HG03520 (cell line): ENCODE measurements around the gene VIPR2.
"Not testable (repeated sequence)": the region's sequence is repeated elsewhere in the genome, so short reads cannot be mapped to it uniquely, and the experiment has no call there.

Experiments used
- ATAC-seq: cut with Tn5 transposase; IDR thresholded peaks from one replicate; pipeline ENCODE4 v1.9.1; 2021; ENCODE audit warnings: mild to moderate bottlenecking, moderate library complexity; ENCODE audit not compliant: unreplicated experiment

Gene VIPR2

GRCh38 chr7:159094023-159094740 lies 50.5 kb downstream of the VIPR2 start:
- ATAC-seq: no peak

GRCh38 chr7:159093351-159093971 lies 51.2 kb downstream of the VIPR2 start:
- ATAC-seq: no peak

- ATAC-seq: no peak
Observed at GRCh38 chr7:159092701-159093121, 52.0 kb downstream of the VIPR2 start.

- ATAC-seq: no peak
Observed at GRCh38 chr7:159091480-159092475, 52.9 kb downstream of the VIPR2 start.

- ATAC-seq: no peak
Observed at GRCh38 chr7:159091041-159091440, 53.6 kb downstream of the VIPR2 start.

GRCh38 chr7:159088016-159088865 lies 56.4 kb downstream of the VIPR2 start:
- ATAC-seq: no peak

- no peak for ATAC-seq
Observed at GRCh38 chr7:159086301-159086925, 58.3 kb downstream of the VIPR2 start.

- no peak for ATAC-seq
Observed at GRCh38 chr7:159084069-159084801, 60.4 kb downstream of the VIPR2 start.

GRCh38 chr7:159083698-159084068 lies 61.0 kb downstream of the VIPR2 start:
- ATAC-seq: no peak

- no peak for ATAC-seq
Observed at GRCh38 chr7:159083001-159083697, 61.5 kb downstream of the VIPR2 start.

GRCh38 chr7:159082075-159082474 lies 62.6 kb downstream of the VIPR2 start:
- ATAC-seq: not testable (repeated sequence)

- ATAC-seq: no peak
Observed at GRCh38 chr7:159078911-159079270, 65.8 kb downstream of the VIPR2 start.

- ATAC-seq: no peak
Observed at GRCh38 chr7:159078193-159078910, 66.3 kb downstream of the VIPR2 start.

GRCh38 chr7:159076333-159076732 lies 68.3 kb downstream of the VIPR2 start:
- no peak for ATAC-seq

GRCh38 chr7:159075563-159076238 lies 69.0 kb downstream of the VIPR2 start:
- no peak for ATAC-seq

GRCh38 chr7:159071260-159071659 lies 73.4 kb downstream of the VIPR2 start:
- no peak for ATAC-seq

GRCh38 chr7:159070431-159071148 lies 74.1 kb downstream of the VIPR2 start:
- peak; percentile 68 for ATAC-seq
